HG03135 (cell line): ENCODE measurements around the gene VWA3B.
A peak's percentile ranks its signal among the peaks of the same experiment; 100 is the strongest.
"Not testable (repeated sequence)": the region's sequence is repeated elsewhere in the genome, so short reads cannot be mapped to it uniquely, and the experiment has no call there.

Source experiments
- ATAC-seq: cut with Tn5 transposase; IDR thresholded peaks from one replicate; pipeline ENCODE4 v1.9.1; 2021; ENCODE audit warnings: mild to moderate bottlenecking, moderate library complexity; ENCODE audit not compliant: unreplicated experiment

VWA3B gene

GRCh38 chr2:98130073-98130472 is 43.1 kb downstream of the VWA3B start:
- ATAC-seq, result not testable (repeated sequence)

GRCh38 chr2:98134172-98135005 is 47.4 kb downstream of the VWA3B start:
- ATAC-seq, result peak; percentile 73

- no peak for ATAC-seq
These were observed 50.2 kb downstream of the VWA3B start for GRCh38 chr2:98137196-98137595.

- not testable (repeated sequence) for ATAC-seq
These were observed 52.0 kb downstream of the VWA3B start for GRCh38 chr2:98138978-98139377.

- ATAC-seq, result no peak
These were observed 53.2 kb downstream of the VWA3B start for GRCh38 chr2:98140210-98140609.

GRCh38 chr2:98142106-98142791 is 55.3 kb downstream of the VWA3B start:
- ATAC-seq, result no peak

GRCh38 chr2:98145070-98145469 is 58.1 kb downstream of the VWA3B start:
- ATAC-seq, result no peak

- not testable (repeated sequence) for ATAC-seq
These were observed 60.9 kb downstream of the VWA3B start for GRCh38 chr2:98147900-98148299.

GRCh38 chr2:98148595-98149332 is 61.8 kb downstream of the VWA3B start:
- ATAC-seq, result no peak

GRCh38 chr2:98149333-98149697 is 62.3 kb downstream of the VWA3B start:
- ATAC-seq, result no peak

- ATAC-seq, result no peak
These were observed 66.5 kb downstream of the VWA3B start for GRCh38 chr2:98153481-98153880.

GRCh38 chr2:98155291-98155690 is 68.3 kb downstream of the VWA3B start:
- ATAC-seq, result no peak

GRCh38 chr2:98155716-98156115 is 68.7 kb downstream of the VWA3B start:
- ATAC-seq, result no peak

- no peak for ATAC-seq
These were observed 69.3 kb downstream of the VWA3B start for GRCh38 chr2:98156304-98156703.

- no peak for ATAC-seq
These were observed 70.6 kb downstream of the VWA3B start for GRCh38 chr2:98157557-98157956.

GRCh38 chr2:98158305-98158704 is 71.3 kb downstream of the VWA3B start:
- ATAC-seq, result no peak

GRCh38 chr2:98160554-98160953 is 73.6 kb downstream of the VWA3B start:
- no peak for ATAC-seq

GRCh38 chr2:98161186-98161585 is 74.2 kb downstream of the VWA3B start:
- no peak for ATAC-seq

GRCh38 chr2:98164256-98164655 is 77.3 kb downstream of the VWA3B start:
- ATAC-seq, result no peak

- ATAC-seq, result no peak
These were observed 78.6 kb downstream of the VWA3B start for GRCh38 chr2:98165516-98166071.

GRCh38 chr2:98167916-98168315 is 80.9 kb downstream of the VWA3B start:
- no peak for ATAC-seq
